Kasumi-1 (cell line): Measurements from ENCODE around the gene STRN.
"Not testable (repeated sequence)": the region's sequence is repeated elsewhere in the genome, so short reads cannot be mapped to it uniquely, and the experiment has no call there.

Experiments used
- DNase-seq, 2 experiments: peaks; one replicate each; lab custom pipeline; 2025; lab: John Stamatoyannopoulos, UW

STRN gene

GRCh38 chr2:36963106-36963505, 3.2 kb downstream of the STRN start:
- no peak for DNase-seq

GRCh38 chr2:36960773-36961172, 5.6 kb downstream of the STRN start:
- DNase-seq, result no peak

GRCh38 chr2:36960005-36960675, 6.2 kb downstream of the STRN start:
- DNase-seq, result peak in 1 of 2 experiments; percentile 16

GRCh38 chr2:36954977-36955607, 11.2 kb downstream of the STRN start:
- no peak for DNase-seq

- DNase-seq, result no peak
These were observed 13.6 kb downstream of the STRN start for GRCh38 chr2:36952748-36953197.

GRCh38 chr2:36951574-36951973, 14.8 kb downstream of the STRN start:
- DNase-seq, result no peak

GRCh38 chr2:36951027-36951518, 15.3 kb downstream of the STRN start:
- DNase-seq, result no peak

GRCh38 chr2:36949845-36950244, 16.5 kb downstream of the STRN start:
- no peak for DNase-seq

GRCh38 chr2:36945240-36945639, 21.1 kb downstream of the STRN start:
- DNase-seq, result not testable (repeated sequence)

GRCh38 chr2:36941867-36942266, 24.5 kb downstream of the STRN start:
- no peak for DNase-seq

GRCh38 chr2:36936526-36936925, 29.8 kb downstream of the STRN start:
- not testable (repeated sequence) for DNase-seq

GRCh38 chr2:36931688-36932087, 34.6 kb downstream of the STRN start:
- not testable (repeated sequence) for DNase-seq

GRCh38 chr2:36930787-36931410, 35.4 kb downstream of the STRN start:
- not testable (repeated sequence) for DNase-seq

- not testable (repeated sequence) for DNase-seq
These were observed 39.9 kb downstream of the STRN start for GRCh38 chr2:36926175-36927132.

GRCh38 chr2:36922629-36923028, 43.7 kb downstream of the STRN start:
- not testable (repeated sequence) for DNase-seq

- DNase-seq, result no peak
These were observed 44.4 kb downstream of the STRN start for GRCh38 chr2:36921984-36922383.

GRCh38 chr2:36919041-36919837, 47.1 kb downstream of the STRN start:
- no peak for DNase-seq

GRCh38 chr2:36918307-36918706, 48.0 kb downstream of the STRN start:
- DNase-seq, result peak; percentile 24 to 59

GRCh38 chr2:36915627-36916026, 50.7 kb downstream of the STRN start:
- DNase-seq, result peak; percentile 45 to 64

GRCh38 chr2:36912695-36913094, 53.6 kb downstream of the STRN start:
- no peak for DNase-seq

- no peak for DNase-seq
These were observed 55.3 kb downstream of the STRN start for GRCh38 chr2:36911012-36911411.
